ENCODE data around the gene OR2L13. TPM values are rescaled to one million over a fixed set of nuclear protein-coding genes. Genes with fewer than 3 reads are reported as not detected.

Gene OR2L13
- total and polyA plus RNA-seq, 12 donors, result not detected

DNA sequence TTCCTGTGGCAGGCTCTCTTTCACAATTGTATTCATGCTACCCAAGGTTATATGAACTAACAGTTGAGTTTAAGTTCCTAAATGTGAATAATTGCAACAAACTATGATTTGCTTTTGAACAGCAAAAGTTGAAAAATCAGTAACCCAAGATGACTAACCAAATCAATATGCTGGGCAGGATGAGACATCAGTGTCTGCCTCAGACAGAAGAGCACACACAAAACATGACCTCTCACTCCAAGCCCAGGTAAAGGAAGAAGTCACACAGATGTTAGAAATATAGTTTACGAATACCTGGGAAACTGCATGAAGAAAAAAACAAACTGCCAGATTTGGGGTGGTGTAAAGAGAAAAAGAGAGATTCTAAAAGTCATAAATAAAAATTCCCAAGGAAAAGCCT lies 3.5 kb downstream of the OR2L13 start:
- WGBS, 2 donors, result 57 to 65% methylated on average over 1 of the region's 1 CpG

DNA sequence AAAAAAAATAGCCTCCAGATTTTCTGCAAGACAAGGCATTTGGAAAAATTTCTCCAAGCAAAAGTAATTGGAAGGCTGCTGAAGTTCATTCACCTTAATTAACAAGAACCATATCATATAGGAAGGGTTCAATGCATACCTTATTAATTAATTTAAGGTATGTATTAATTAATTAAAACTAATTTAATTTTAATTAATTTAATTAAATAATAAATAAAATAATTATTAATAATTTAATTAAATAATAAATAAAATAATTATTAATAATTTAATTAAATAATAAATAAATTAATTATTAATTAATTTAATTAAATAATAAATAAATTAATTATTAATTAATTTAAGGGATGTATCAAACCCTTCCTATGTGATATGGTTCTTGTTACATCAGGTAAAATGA lies 7.9 kb downstream of the OR2L13 start:
- Histone ChIP-seq H3K36me3 (no peaks in the 10 kb centered on the region), H3K9me3 (peaks cover 0 to 40% (median 3%) of the 10 kb centered on the region in 11 donors), H3K27me3 (no peaks in the 10 kb centered on the region), H3K27ac (no peak overlapping the region), H3K4me1 (no peaks in the 10 kb centered on the region), H3K4me3 (no peak overlapping the region)
- TF ChIP-seq, protein P1, sequence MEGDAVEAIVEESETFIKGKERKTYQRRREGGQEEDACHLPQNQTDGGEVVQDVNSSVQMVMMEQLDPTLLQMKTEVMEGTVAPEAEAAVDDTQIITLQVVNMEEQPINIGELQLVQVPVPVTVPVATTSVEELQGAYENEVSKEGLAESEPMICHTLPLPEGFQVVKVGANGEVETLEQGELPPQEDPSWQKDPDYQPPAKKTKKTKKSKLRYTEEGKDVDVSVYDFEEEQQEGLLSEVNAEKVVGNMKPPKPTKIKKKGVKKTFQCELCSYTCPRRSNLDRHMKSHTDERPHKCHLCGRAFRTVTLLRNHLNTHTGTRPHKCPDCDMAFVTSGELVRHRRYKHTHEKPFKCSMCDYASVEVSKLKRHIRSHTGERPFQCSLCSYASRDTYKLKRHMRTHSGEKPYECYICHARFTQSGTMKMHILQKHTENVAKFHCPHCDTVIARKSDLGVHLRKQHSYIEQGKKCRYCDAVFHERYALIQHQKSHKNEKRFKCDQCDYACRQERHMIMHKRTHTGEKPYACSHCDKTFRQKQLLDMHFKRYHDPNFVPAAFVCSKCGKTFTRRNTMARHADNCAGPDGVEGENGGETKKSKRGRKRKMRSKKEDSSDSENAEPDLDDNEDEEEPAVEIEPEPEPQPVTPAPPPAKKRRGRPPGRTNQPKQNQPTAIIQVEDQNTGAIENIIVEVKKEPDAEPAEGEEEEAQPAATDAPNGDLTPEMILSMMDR (IDR thresholded peaks at IDR 0.05), result no peak
- intact Hi-C loops (cut with DNase I), result no loop called here
- no peak for ATAC-seq
- DNase-seq, result no peak

More for the DNA sequence above, 3.5 kb downstream of the OR2L13 start:
- Histone ChIP-seq H3K27ac (no peak overlapping the region), H3K27me3 (no peaks in the 10 kb centered on the region), H3K36me3 (no peaks in the 10 kb centered on the region), H3K9me3 (peaks cover 0 to 4% (median 0%) of the 10 kb centered on the region in 11 donors), H3K4me3 (no peak overlapping the region), H3K4me1 (no peaks in the 10 kb centered on the region)
- intact Hi-C loops (cut with DNase I), result no loop called here
- TF ChIP-seq, protein P1 (IDR thresholded peaks at IDR 0.05), result no peak
- DNase-seq (no peak), ATAC-seq (no peak)

DNA sequence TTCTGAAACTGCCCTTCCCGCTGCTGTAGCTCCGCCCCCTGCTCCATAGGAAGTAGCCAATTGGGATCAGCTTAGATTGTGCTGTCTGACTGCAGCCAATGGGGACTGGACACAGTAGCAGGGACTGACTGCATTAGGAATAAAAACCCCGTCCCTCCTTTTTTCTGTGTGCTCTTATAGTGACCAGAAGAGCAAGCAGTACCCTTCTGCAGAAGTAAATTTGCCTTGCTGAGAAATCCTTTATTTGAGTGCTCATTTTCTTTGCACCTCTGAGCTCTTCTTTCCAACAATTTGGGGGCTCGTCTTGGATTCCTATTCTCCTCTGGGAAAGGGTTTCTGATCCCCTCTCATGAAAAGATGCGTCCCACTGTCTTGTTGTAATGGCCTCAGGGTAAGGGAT lies 16.2 kb downstream of the OR2L13 start:
- intact Hi-C loops (cut with DNase I), result no loop called here
- DNase-seq (no peak), ATAC-seq (no peak)
- Histone ChIP-seq H3K27ac (no peak overlapping the region), H3K36me3 (no peaks in the 10 kb centered on the region), H3K9me3 (peaks cover 0 to 73% (median 25%) of the 10 kb centered on the region in 11 donors), H3K4me1 (no peaks in the 10 kb centered on the region), H3K4me3 (no peak overlapping the region), H3K27me3 (no peaks in the 10 kb centered on the region)
- WGBS, 2 donors, result 60 to 76% methylated on average over 5 of the region's 5 CpGs
- TF ChIP-seq, protein P1 (IDR thresholded peaks at IDR 0.05), result no peak

DNA sequence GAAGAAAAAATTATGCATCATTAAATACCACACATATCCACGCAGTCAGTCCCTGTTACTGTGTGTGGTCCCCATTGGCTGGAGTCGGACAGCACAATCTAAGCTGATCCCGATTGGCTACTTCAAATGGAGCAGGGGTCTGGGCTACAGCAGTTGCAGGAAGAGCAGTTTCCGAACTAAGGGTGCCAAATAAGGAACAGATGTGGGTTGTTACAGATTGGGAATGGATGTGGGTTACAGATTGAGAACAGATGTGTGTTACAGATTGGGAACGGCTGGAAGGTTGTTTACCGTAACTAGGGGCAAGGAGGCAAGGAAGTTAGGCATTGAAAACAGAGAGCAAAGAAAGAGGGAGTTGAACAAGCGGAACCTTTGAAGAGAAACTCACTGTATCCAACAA lies 19.9 kb downstream of the OR2L13 start:
- 74 to 80% methylated on average over 7 of the region's 7 CpGs for WGBS, 2 donors
- DNase-seq (no peak), ATAC-seq (no peak)
- H3K27ac ChIP-seq, result no peak overlapping the region
- H3K4me1 ChIP-seq, result no peaks in the 10 kb centered on the region
- intact Hi-C loops (cut with DNase I), result no loop called here
- no peak overlapping the region for H3K4me3 ChIP-seq
- peaks cover 0 to 41% (median 17%) of the 10 kb centered on the region in 11 donors for H3K9me3 ChIP-seq
- H3K27me3 ChIP-seq, result no peaks in the 10 kb centered on the region
- TF ChIP-seq, protein P1 (IDR thresholded peaks at IDR 0.05), result no peak
- H3K36me3 ChIP-seq, result no peaks in the 10 kb centered on the region

Data from heart right ventricle (tissue), 16 donors.